ENCODE measurements around the gene RSPO4. TPM values are rescaled to one million over a fixed set of nuclear protein-coding genes. Genes with fewer than 3 reads are reported as not detected.

Gene RSPO4
- total and polyA plus RNA-seq, 2 of the 8 experiments (the other 6 are each of a cell fraction or from before 2014, with no cell fraction given), result 3.4 to 6.4 TPM

- TF ChIP-seq, protein P1, sequence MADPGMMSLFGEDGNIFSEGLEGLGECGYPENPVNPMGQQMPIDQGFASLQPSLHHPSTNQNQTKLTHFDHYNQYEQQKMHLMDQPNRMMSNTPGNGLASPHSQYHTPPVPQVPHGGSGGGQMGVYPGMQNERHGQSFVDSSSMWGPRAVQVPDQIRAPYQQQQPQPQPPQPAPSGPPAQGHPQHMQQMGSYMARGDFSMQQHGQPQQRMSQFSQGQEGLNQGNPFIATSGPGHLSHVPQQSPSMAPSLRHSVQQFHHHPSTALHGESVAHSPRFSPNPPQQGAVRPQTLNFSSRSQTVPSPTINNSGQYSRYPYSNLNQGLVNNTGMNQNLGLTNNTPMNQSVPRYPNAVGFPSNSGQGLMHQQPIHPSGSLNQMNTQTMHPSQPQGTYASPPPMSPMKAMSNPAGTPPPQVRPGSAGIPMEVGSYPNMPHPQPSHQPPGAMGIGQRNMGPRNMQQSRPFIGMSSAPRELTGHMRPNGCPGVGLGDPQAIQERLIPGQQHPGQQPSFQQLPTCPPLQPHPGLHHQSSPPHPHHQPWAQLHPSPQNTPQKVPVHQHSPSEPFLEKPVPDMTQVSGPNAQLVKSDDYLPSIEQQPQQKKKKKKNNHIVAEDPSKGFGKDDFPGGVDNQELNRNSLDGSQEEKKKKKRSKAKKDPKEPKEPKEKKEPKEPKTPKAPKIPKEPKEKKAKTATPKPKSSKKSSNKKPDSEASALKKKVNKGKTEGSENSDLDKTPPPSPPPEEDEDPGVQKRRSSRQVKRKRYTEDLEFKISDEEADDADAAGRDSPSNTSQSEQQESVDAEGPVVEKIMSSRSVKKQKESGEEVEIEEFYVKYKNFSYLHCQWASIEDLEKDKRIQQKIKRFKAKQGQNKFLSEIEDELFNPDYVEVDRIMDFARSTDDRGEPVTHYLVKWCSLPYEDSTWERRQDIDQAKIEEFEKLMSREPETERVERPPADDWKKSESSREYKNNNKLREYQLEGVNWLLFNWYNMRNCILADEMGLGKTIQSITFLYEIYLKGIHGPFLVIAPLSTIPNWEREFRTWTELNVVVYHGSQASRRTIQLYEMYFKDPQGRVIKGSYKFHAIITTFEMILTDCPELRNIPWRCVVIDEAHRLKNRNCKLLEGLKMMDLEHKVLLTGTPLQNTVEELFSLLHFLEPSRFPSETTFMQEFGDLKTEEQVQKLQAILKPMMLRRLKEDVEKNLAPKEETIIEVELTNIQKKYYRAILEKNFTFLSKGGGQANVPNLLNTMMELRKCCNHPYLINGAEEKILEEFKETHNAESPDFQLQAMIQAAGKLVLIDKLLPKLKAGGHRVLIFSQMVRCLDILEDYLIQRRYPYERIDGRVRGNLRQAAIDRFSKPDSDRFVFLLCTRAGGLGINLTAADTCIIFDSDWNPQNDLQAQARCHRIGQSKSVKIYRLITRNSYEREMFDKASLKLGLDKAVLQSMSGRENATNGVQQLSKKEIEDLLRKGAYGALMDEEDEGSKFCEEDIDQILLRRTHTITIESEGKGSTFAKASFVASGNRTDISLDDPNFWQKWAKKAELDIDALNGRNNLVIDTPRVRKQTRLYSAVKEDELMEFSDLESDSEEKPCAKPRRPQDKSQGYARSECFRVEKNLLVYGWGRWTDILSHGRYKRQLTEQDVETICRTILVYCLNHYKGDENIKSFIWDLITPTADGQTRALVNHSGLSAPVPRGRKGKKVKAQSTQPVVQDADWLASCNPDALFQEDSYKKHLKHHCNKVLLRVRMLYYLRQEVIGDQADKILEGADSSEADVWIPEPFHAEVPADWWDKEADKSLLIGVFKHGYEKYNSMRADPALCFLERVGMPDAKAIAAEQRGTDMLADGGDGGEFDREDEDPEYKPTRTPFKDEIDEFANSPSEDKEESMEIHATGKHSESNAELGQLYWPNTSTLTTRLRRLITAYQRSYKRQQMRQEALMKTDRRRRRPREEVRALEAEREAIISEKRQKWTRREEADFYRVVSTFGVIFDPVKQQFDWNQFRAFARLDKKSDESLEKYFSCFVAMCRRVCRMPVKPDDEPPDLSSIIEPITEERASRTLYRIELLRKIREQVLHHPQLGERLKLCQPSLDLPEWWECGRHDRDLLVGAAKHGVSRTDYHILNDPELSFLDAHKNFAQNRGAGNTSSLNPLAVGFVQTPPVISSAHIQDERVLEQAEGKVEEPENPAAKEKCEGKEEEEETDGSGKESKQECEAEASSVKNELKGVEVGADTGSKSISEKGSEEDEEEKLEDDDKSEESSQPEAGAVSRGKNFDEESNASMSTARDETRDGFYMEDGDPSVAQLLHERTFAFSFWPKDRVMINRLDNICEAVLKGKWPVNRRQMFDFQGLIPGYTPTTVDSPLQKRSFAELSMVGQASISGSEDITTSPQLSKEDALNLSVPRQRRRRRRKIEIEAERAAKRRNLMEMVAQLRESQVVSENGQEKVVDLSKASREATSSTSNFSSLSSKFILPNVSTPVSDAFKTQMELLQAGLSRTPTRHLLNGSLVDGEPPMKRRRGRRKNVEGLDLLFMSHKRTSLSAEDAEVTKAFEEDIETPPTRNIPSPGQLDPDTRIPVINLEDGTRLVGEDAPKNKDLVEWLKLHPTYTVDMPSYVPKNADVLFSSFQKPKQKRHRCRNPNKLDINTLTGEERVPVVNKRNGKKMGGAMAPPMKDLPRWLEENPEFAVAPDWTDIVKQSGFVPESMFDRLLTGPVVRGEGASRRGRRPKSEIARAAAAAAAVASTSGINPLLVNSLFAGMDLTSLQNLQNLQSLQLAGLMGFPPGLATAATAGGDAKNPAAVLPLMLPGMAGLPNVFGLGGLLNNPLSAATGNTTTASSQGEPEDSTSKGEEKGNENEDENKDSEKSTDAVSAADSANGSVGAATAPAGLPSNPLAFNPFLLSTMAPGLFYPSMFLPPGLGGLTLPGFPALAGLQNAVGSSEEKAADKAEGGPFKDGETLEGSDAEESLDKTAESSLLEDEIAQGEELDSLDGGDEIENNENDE (IDR thresholded peaks at IDR 0.05; ENCODE audit: insufficient replicate concordance, low read length), result no peak
- no peak for TF ChIP-seq EGR1 (IDR thresholded peaks at IDR 0.05; ENCODE audit: borderline replicate concordance, low read depth, low read length)
- TF ChIP-seq NRF1 (IDR thresholded peaks at IDR 0.05; ENCODE audit: low read depth, low read length), result no peak
- no peak for TF ChIP-seq KDM5A (IDR thresholded peaks at IDR 0.05; ENCODE audit: low read length)
- TF ChIP-seq, protein P2, sequence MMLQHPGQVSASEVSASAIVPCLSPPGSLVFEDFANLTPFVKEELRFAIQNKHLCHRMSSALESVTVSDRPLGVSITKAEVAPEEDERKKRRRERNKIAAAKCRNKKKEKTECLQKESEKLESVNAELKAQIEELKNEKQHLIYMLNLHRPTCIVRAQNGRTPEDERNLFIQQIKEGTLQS (IDR thresholded peaks at IDR 0.05; ENCODE audit: insufficient read depth, low read depth, low read length), result no peak
- no peak for TF ChIP-seq NANOG (IDR thresholded peaks at IDR 0.05; ENCODE audit: insufficient read depth, low read depth, low read length, poor library complexity, severe bottlenecking)
- no peak for TF ChIP-seq JUND (IDR thresholded peaks at IDR 0.05; ENCODE audit: low read length)
- TF ChIP-seq GABPA (IDR thresholded peaks at IDR 0.05; ENCODE audit: borderline replicate concordance, insufficient read depth, low read length), result no peak
- TF ChIP-seq, protein P3, sequence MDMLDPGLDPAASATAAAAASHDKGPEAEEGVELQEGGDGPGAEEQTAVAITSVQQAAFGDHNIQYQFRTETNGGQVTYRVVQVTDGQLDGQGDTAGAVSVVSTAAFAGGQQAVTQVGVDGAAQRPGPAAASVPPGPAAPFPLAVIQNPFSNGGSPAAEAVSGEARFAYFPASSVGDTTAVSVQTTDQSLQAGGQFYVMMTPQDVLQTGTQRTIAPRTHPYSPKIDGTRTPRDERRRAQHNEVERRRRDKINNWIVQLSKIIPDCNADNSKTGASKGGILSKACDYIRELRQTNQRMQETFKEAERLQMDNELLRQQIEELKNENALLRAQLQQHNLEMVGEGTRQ (IDR thresholded peaks at IDR 0.05; ENCODE audit: low read length), result no peak
- no peak for TF ChIP-seq PHF8 (conservative IDR thresholded peaks at IDR 0.05; ENCODE audit: low read depth, low read length)
Observed at GRCh38 chr20:1017677-1018076, 15.6 kb upstream of the RSPO4 start (continued).

Measured in H1 (cell line).